GM03348 (cell line): ENCODE results near the gene ZBTB24.
"Not testable (repeated sequence)": the region's sequence is repeated elsewhere in the genome, so short reads cannot be mapped to it uniquely, and the experiment has no call there.

Experiments
- DNase-seq: peaks from one replicate; pipeline ENCODE4 v3.0.0; 2012; ENCODE audit warnings: low spot score

The ZBTB24 gene

GRCh38 chr6:109482905-109483734 lies at the start of gene ZBTB24:
TSS of gene ZBTB24 (minus strand) at chr6:109483219. CDS start at chr6:109482026, 1,193 bp downstream.
- peak; percentile 97 for DNase-seq

DNA sequence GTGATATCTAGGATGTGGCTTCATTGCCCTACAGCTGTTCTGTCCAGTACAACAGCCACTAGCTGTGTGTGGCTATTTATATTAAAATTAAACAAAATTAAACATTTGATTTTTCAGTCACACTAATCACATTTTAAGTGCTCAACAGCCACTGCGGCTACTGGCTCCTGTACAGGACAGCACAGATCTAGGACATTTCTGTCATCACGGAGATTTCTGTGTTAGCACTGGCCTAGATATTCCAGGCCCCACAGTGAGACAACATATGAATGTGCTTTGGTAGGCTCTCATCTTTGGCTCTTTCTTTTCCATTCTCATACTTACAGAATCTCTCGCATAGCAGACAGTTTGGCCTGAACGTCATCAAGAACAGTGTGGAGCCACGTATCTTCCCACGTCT lies 48.4 kb upstream of the ZBTB24 start:
- no peak for DNase-seq

DNA sequence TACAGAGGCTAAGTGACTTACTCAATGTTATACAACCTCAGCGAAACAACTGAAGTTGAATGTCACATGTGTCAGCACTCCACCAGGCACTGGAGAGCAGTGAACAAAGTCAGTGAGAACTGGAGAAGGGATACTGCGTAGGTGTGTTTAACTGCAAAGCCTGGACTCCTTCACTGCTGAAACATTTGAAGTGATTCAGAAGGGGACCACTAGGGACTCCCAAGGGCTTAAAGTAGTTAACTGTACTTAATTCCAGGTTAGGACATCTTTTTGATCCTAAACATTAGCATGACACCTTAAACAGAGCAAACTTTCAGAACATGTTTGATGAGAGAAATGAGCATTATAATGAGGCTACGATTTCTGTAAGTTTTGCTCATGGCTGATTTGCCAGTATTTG lies 45.0 kb upstream of the ZBTB24 start:
- no peak for DNase-seq

- DNase-seq: peak; percentile 70
Observed at GRCh38 chr6:109526905-109527628, 44.0 kb upstream of the ZBTB24 start.

DNA sequence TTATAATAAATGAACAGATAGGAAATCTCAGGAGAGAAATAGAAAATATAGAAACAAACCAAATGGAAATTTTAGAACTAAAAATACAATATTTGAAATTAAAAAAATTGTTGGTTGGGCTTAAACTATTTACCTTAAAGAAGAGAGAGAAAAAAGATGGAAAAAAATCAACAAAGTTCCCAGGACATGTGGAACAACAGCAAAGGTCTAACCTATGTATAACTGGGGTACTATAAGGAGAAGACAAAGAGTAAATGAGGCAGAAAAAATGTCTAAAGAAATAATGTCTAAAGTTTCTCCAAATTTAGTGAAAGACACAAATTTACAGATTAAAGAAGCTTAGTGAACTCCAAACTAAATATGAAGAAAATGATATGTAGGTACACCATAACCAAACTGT lies 41.1 kb upstream of the ZBTB24 start:
- no peak for DNase-seq

DNA sequence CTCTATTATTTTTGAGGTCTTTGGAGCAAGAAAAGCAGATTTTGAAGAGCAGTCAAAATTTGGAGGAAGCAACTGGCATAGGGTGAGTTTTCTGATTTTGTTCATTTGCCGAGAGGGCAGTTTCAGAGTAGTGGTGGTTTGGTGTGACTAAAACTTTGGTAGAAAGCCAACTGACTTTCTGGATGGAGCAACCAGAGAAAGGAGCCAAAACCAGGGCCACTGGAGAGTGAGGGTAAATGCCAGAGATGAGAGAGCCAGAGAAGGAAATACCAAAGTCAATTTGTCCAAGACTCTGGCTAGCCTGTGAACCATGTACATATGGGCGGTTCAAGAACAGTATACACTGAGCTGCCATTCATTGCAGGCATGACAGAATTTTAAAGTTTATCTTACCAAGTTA lies 40.5 kb upstream of the ZBTB24 start:
- peak; percentile 72 for DNase-seq

DNA sequence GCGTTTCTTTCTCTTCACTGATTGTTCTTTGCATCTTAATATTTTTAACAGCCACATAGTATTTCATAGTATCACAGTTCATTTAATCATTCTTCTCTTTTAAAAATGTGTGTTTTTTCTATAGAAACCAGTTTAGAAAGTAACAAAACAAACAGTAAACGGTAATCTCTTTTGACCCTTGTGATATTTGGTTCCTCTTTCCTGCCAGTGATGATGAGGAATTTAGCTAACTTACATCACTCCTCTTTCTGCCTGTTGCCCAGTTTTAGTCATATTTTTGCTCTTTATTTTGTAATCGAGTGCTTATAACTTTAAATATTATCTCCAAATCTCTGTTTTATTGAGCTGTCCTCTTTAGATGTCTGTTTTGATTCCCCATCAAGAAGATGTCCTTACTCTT lies 38.1 kb upstream of the ZBTB24 start:
- no peak for DNase-seq

- not testable (repeated sequence) for DNase-seq
Observed at GRCh38 chr6:109519647-109520046, 36.6 kb upstream of the ZBTB24 start.

GRCh38 chr6:109516929-109517328 lies 33.9 kb upstream of the ZBTB24 start:
- no peak for DNase-seq

DNA sequence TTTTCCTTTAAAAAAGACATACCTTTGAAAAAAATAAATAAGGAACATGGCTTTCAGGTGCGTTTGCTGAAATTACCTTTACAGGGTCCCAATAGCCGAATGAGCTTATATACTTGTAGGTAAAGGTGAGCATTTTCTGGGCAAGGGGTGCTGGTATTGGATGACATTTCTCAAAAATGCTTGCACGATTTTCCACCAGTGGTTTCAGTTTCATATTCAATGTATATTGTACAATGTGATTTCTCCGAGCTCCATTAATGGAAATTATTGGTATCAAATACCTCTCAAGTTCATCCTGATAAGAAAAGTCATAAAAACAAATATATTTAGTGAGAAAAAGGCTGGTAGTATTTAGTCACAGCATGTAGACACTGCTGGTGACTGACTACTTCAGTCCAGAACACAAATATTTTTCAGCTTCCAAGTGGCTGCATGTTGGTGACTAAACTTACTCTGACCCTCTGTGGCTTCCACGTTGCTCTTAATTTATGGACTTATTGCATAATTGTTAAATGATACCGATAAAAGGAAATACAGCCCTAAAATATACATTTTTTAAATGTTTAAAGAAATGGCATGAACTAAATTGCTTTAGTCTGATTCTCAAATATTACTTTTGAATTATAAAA lies 32.9 kb upstream of the ZBTB24 start:
- DNase-seq: no peak

DNA sequence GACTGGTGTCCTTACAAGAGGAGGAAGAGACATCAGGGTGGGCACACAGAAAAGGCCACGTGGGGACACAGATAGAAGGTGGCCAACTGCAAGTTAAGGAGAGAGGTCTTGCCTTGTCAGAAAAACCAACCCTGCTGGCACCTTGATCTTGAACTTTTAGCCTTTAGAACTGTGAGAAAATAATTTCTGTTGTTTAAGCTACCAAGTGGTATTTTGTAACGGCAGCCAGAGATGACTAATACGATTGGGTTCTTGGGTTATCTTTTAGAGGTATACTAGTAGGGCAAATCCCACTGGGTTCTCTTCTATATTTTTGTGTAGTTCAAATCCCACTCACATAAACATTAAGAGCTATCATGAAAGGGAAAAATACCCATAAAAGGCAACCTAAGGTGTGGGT lies 31.9 kb upstream of the ZBTB24 start:
- no peak for DNase-seq

GRCh38 chr6:109513571-109514071 lies 30.6 kb upstream of the ZBTB24 start:
- no peak for DNase-seq

GRCh38 chr6:109512271-109512817 lies 29.3 kb upstream of the ZBTB24 start:
- DNase-seq: no peak

- no peak for DNase-seq
Observed at GRCh38 chr6:109511832-109512231, 28.8 kb upstream of the ZBTB24 start.

GRCh38 chr6:109510358-109510757 lies 27.3 kb upstream of the ZBTB24 start:
- no peak for DNase-seq

- no peak for DNase-seq
Observed at GRCh38 chr6:109508166-109508860, 25.3 kb upstream of the ZBTB24 start.

- DNase-seq: no peak
Observed at GRCh38 chr6:109507490-109508072, 24.6 kb upstream of the ZBTB24 start.

DNA sequence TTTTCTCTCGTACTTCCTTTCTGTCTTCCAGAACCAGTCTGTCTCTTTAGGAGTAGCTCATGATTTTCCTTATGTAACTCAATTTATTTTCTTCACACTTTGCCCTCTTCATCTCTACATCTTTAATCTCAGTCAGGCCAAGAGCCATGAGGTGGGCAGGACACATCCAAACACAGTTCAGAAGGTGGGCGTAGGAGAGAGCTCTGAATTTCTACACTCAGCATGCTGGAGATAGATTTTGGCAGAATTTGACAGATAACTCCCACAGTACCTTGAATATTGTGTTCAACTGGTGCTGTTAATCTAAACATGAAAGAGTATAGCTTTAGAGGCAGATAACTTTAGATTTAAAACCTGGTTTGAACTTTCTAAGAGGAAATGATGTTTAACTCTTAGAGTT lies 23.8 kb upstream of the ZBTB24 start:
- no peak for DNase-seq

GRCh38 chr6:109506314-109506713 lies 23.3 kb upstream of the ZBTB24 start:
- no peak for DNase-seq

DNA sequence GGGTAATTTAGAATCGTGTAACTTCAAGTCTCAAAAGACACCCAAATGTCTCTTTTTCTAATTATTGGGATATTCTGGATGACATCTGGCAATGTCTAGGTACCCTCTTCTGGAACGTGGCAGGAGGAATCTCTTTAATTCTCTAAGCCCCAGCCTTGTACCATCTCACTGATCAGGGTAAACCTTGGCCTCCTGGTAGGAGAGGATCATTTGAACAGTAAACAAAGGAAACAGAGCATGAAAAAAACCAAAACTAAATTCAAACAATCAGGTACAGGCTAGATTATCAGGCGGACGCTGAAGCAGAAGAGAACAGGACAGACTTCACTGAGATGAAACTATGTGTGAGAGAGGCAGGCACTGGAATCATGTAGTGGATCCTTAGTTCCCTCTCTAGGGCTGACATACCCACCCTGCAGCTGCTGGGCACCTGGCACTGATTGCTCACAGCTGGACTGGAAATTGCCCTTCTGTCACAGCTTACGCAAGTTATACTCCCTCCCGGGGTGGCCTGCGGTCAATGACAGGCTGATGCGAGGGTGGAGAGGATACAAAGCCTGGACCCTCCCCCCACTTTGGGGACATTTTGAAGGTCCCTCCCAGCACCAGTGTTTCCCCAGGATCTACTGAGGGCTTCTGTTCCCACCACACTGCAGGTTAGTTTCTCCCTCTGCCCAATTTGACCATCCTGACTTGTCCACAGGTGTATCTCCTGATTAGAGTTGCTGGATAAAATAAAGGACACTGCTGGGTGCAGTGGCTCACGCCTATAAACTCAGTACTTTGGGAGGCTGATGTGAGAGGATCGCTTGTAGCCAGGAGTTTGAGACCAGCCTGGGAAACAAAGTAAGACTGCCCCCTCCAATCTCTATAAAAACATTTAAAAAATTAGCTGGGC lies 20.6 kb upstream of the ZBTB24 start:
- DNase-seq: no peak
